ENCODE results near the gene ICOSLG. TPM values are rescaled to one million over a fixed set of nuclear protein-coding genes. Genes with fewer than 3 reads are reported as not detected.
A peak's percentile ranks its signal among the peaks of the same experiment; 100 is the strongest.

ICOSLG gene
- total RNA-seq, 6 donors from 2014 or later: 1.8 to 16.4 (median 9.0) TPM

- H3K4me3 ChIP-seq: no peak overlapping the region
- 74 to 78% methylated on average over 6 to 18 of the region's 19 CpGs for WGBS, 2 donors
- H3K27me3 ChIP-seq: no peaks in the 10 kb centered on the region
- TF ChIP-seq, protein P1, sequence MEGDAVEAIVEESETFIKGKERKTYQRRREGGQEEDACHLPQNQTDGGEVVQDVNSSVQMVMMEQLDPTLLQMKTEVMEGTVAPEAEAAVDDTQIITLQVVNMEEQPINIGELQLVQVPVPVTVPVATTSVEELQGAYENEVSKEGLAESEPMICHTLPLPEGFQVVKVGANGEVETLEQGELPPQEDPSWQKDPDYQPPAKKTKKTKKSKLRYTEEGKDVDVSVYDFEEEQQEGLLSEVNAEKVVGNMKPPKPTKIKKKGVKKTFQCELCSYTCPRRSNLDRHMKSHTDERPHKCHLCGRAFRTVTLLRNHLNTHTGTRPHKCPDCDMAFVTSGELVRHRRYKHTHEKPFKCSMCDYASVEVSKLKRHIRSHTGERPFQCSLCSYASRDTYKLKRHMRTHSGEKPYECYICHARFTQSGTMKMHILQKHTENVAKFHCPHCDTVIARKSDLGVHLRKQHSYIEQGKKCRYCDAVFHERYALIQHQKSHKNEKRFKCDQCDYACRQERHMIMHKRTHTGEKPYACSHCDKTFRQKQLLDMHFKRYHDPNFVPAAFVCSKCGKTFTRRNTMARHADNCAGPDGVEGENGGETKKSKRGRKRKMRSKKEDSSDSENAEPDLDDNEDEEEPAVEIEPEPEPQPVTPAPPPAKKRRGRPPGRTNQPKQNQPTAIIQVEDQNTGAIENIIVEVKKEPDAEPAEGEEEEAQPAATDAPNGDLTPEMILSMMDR (IDR thresholded peaks at IDR 0.05): no peak
- TF ChIP-seq EP300 (IDR thresholded peaks at IDR 0.05): no peak
- TF ChIP-seq POLR2AphosphoS5 (IDR thresholded peaks at IDR 0.05): no peak
- TF ChIP-seq POLR2A (IDR thresholded peaks at IDR 0.05): no peak
- no peaks in the 10 kb centered on the region for H3K9me3 ChIP-seq
- H3K27ac ChIP-seq: no peak overlapping the region
- H3K4me1 ChIP-seq: no peaks in the 10 kb centered on the region
- DNase-seq (peak in 1 of 2 donors; percentile 59), ATAC-seq (ENCODE audit: low FRiP score in 2 of 2) (no peak)
- H3K36me3 ChIP-seq: no peaks in the 10 kb centered on the region
Observed at GRCh38 chr21:44260791-44261631, 20.3 kb upstream of the ICOSLG start.

DNA sequence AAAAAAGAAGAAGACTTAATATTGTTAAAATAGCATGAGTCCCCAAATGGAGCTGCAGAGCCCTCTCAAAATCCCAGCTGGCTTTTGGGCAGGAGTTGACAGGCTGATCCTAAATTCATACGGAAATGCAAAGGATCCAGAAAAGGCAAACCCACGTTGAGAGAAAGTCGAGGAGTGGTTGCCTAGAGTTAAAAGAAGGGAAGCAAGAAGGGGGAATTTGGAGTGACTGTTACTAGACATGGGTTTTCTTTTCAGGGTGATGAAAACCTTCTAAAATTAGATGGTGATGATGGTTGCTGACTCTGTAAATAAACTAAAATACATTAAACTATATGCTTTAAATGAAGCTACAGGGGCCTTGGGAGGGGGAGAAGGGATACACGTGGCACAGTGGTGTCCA is 19.3 kb upstream of the ICOSLG start:
- Histone ChIP-seq H3K4me3 (no peak overlapping the region), H3K36me3 (no peaks in the 10 kb centered on the region), H3K9me3 (no peaks in the 10 kb centered on the region), H3K4me1 (no peaks in the 10 kb centered on the region), H3K27me3 (no peaks in the 10 kb centered on the region), H3K27ac (no peak overlapping the region)
- TF ChIP-seq EP300 (IDR thresholded peaks at IDR 0.05): no peak
- TF ChIP-seq POLR2AphosphoS5 (IDR thresholded peaks at IDR 0.05): no peak
- TF ChIP-seq, protein P1 (IDR thresholded peaks at IDR 0.05): no peak
- TF ChIP-seq POLR2A (IDR thresholded peaks at IDR 0.05): no peak
- ATAC-seq (ENCODE audit: low FRiP score in 2 of 2) (no peak), DNase-seq (no peak)
- whole genome bisulfite sequencing, 2 donors: 64 to 84% methylated on average over 4 of the region's 4 CpGs

DNA sequence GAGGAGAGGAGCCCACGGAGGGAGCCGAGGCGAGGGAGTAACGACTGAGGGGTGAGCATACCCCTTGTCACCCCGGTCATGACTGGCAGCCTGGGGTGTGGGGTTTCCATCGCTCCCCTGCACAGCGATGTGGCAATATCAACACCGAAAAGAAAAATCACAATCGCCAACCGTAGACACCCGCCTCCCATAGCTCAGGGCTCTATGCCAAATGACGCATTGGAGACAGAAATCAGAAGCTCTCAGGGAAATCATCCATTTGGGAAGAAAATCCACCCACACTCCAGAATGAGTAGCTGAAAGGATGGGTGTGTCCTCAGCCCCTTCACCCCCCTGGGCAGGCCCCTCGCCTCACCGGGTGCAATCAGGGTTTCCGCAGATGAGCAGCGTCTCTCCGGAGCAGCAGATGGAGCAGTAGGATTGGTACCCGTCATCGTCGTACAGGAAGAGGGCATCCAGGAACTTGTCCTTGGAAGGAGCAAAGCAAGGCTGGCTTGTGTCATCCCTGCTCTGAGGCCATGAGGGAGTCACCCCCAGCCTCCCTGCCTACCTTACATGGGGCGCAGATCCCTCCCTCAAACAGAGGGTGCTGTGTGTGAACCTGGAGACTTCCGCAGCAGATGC is 18.5 kb upstream of the ICOSLG start:
- ATAC-seq (ENCODE audit: low FRiP score in 2 of 2) (no peak), DNase-seq (no peak)
- Histone ChIP-seq H3K27ac (no peak overlapping the region), H3K9me3 (no peaks in the 10 kb centered on the region), H3K36me3 (no peaks in the 10 kb centered on the region), H3K4me1 (peaks cover 0 to 6% (median 2%) of the 10 kb centered on the region in 4 donors), H3K4me3 (no peak overlapping the region), H3K27me3 (no peaks in the 10 kb centered on the region)
- TF ChIP-seq, protein P1 (IDR thresholded peaks at IDR 0.05): no peak
- TF ChIP-seq EP300 (IDR thresholded peaks at IDR 0.05): no peak
- no peak for TF ChIP-seq POLR2A (IDR thresholded peaks at IDR 0.05)
- no peak for TF ChIP-seq POLR2AphosphoS5 (IDR thresholded peaks at IDR 0.05)
- 90 to 93% methylated on average over 22 of the region's 22 CpGs for WGBS, 2 donors

DNA sequence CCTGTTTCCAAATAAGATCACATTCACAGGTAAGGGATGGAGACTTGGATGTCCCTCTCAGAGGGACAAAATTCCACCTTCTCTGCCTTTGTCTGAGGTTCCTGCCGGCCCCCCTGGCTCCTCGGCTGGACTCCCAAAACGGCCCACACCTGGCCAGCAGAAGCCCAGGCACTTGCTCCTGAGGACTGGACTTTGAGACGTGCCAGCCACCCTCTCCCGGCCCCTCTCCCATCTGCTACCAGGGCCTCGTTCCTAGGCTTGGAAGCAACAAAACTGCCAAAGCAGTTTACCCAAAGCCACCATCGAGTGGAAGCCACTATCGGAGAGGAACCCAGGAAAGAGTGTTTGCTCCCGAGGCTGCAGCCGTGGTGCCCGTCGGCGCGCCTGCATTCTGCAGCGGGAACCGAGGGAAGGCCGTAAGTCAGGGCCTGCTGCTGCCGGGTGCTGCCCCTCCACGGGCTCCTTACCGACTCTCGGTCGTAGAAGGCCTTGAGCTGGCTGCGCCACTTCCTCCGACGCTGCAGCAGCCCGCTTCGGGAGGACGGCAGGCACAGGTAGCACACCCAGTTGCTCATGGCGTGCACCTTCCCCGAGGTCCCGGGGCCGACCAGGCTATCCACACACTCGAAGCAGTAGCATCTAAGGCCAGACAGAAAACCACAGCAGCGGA is 17.4 kb upstream of the ICOSLG start:
- Histone ChIP-seq H3K36me3 (no peaks in the 10 kb centered on the region), H3K4me1 (peaks cover 0 to 9% (median 3%) of the 10 kb centered on the region in 4 donors), H3K9me3 (no peaks in the 10 kb centered on the region), H3K4me3 (no peak overlapping the region), H3K27me3 (no peaks in the 10 kb centered on the region), H3K27ac (no peak overlapping the region)
- no peak for TF ChIP-seq EP300 (IDR thresholded peaks at IDR 0.05)
- TF ChIP-seq, protein P1 (IDR thresholded peaks at IDR 0.05): no peak
- TF ChIP-seq POLR2AphosphoS5 (IDR thresholded peaks at IDR 0.05): no peak
- no peak for TF ChIP-seq POLR2A (IDR thresholded peaks at IDR 0.05)
- ATAC-seq (ENCODE audit: low FRiP score in 2 of 2) (no peak), DNase-seq (peak in 1 of 2 donors; percentile 70)
- WGBS, 2 donors: 83 to 89% methylated on average over 18 to 24 of the region's 34 CpGs

Data from upper lobe of left lung (tissue), 6 donors.